ENCODE results near the gene TBC1D32. TPM values are rescaled to one million over a fixed set of nuclear protein-coding genes. Genes with fewer than 3 reads are reported as not detected.

The TBC1D32 gene
- total RNA-seq, 1 experiment from 2014 or later: 3.4 TPM

GRCh38 chr6:121110733-121111132 is 223.5 kb downstream of the TBC1D32 start:
- DNase-seq: no peak
- TF ChIP-seq, protein P1, sequence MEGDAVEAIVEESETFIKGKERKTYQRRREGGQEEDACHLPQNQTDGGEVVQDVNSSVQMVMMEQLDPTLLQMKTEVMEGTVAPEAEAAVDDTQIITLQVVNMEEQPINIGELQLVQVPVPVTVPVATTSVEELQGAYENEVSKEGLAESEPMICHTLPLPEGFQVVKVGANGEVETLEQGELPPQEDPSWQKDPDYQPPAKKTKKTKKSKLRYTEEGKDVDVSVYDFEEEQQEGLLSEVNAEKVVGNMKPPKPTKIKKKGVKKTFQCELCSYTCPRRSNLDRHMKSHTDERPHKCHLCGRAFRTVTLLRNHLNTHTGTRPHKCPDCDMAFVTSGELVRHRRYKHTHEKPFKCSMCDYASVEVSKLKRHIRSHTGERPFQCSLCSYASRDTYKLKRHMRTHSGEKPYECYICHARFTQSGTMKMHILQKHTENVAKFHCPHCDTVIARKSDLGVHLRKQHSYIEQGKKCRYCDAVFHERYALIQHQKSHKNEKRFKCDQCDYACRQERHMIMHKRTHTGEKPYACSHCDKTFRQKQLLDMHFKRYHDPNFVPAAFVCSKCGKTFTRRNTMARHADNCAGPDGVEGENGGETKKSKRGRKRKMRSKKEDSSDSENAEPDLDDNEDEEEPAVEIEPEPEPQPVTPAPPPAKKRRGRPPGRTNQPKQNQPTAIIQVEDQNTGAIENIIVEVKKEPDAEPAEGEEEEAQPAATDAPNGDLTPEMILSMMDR (IDR thresholded peaks at IDR 0.05; ENCODE audit: insufficient read depth in 1 of 2, low read depth in 1 of 2, low read length in 1 of 2, severe bottlenecking in 1 of 2, unreplicated experiment in 1 of 2): no peak
- Mint-ChIP-seq H3K27ac (ENCODE audit: unreplicated experiment) (no peak overlapping the region), H3K9me3 (ENCODE audit: unreplicated experiment) (no peaks in the 10 kb centered on the region), H3K4me3 (ENCODE audit: unreplicated experiment) (no peak overlapping the region), H3K4me1 (ENCODE audit: low read depth, unreplicated experiment) (no peaks in the 10 kb centered on the region), H3K36me3 (ENCODE audit: insufficient read depth, unreplicated experiment) (no peaks in the 10 kb centered on the region), H3K27me3 (ENCODE audit: insufficient read depth, unreplicated experiment) (no peaks in the 10 kb centered on the region)
- Histone ChIP-seq H3K4me1 (no peaks in the 10 kb centered on the region; the same call in 1 of the 2 replicates), H3K4me3 (ENCODE audit: low read depth, low read length) (no peak overlapping the region), H3K9me3 (no peaks in the 10 kb centered on the region), H3K36me3 (ENCODE audit: control insufficient read depth, insufficient read depth, low read length) (no peaks in the 10 kb centered on the region), H3K27me3 (replicated peaks; ENCODE audit: control insufficient read depth, insufficient read depth, low read length) (no peaks in the 10 kb centered on the region)
- intact Hi-C loops (cut with micrococcal nuclease; ENCODE audit: unreplicated experiment): no loop called here
- BruUV-seq (replicated peaks): no TSS peak
- ChIA-PET POLR2A (no interaction called here), CTCF (no interaction called here)

- BruUV-seq (replicated peaks): no TSS peak
- no peaks in the 10 kb centered on the region for H3K4me1 Mint-ChIP-seq (ENCODE audit: low read depth, unreplicated experiment)
- no peaks in the 10 kb centered on the region for H3K27me3 ChIP-seq (replicated peaks; ENCODE audit: control insufficient read depth, insufficient read depth, low read length)
- H3K4me3 Mint-ChIP-seq (ENCODE audit: unreplicated experiment): no peak overlapping the region
- H3K9me3 ChIP-seq: no peaks in the 10 kb centered on the region
- H3K9me3 Mint-ChIP-seq (ENCODE audit: unreplicated experiment): no peaks in the 10 kb centered on the region
- H3K36me3 Mint-ChIP-seq (ENCODE audit: insufficient read depth, unreplicated experiment): no peaks in the 10 kb centered on the region
- no peak overlapping the region for H3K4me3 ChIP-seq (ENCODE audit: low read depth, low read length)
- H3K27ac Mint-ChIP-seq (ENCODE audit: unreplicated experiment): no peak overlapping the region
- H3K36me3 ChIP-seq (ENCODE audit: control insufficient read depth, insufficient read depth, low read length): no peaks in the 10 kb centered on the region
- intact Hi-C loops (cut with micrococcal nuclease; ENCODE audit: unreplicated experiment): no loop called here
- DNase-seq: no peak
- H3K27me3 Mint-ChIP-seq (ENCODE audit: insufficient read depth, unreplicated experiment): no peaks in the 10 kb centered on the region
- CTCF ChIA-PET: no interaction called here
- POLR2A ChIA-PET: no interaction called here
- H3K4me1 ChIP-seq: no peaks in the 10 kb centered on the region
- TF ChIP-seq, protein P1 (IDR thresholded peaks at IDR 0.05; ENCODE audit: insufficient read depth in 1 of 2, low read depth in 1 of 2, low read length in 1 of 2, severe bottlenecking in 1 of 2, unreplicated experiment in 1 of 2): no peak
Measured at GRCh38 chr6:121106962-121107361, 227.3 kb downstream of the TBC1D32 start.

DNA sequence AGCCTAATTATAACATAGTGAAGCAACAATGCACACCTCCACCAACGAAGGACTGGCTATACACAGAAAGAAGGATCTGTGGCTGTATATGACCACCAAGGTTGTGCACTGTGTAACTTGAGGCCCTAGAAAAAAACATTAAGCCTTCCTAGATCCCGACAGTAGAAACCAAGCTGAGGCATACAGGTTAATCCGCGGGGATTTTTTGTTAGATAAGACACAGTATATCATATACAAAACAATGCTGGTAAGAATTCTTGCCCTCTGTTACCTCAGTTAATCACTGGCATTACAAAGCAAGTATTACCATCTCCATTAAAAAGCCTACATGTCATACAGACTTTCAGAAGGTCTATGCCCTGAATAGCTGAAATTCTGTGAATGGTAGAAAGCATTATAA is 228.8 kb downstream of the TBC1D32 start:
- DNase-seq: no peak
- Mint-ChIP-seq H3K4me3 (ENCODE audit: unreplicated experiment) (no peak overlapping the region), H3K27me3 (ENCODE audit: insufficient read depth, unreplicated experiment) (no peaks in the 10 kb centered on the region), H3K36me3 (ENCODE audit: insufficient read depth, unreplicated experiment) (no peaks in the 10 kb centered on the region), H3K27ac (ENCODE audit: unreplicated experiment) (no peak overlapping the region), H3K9me3 (ENCODE audit: unreplicated experiment) (no peaks in the 10 kb centered on the region), H3K4me1 (ENCODE audit: low read depth, unreplicated experiment) (no peaks in the 10 kb centered on the region)
- intact Hi-C loops (cut with micrococcal nuclease; ENCODE audit: unreplicated experiment): no loop called here
- TF ChIP-seq, protein P1 (IDR thresholded peaks at IDR 0.05; ENCODE audit: insufficient read depth in 1 of 2, low read depth in 1 of 2, low read length in 1 of 2, severe bottlenecking in 1 of 2, unreplicated experiment in 1 of 2): no peak
- CTCF ChIA-PET: no interaction called here
- H3K27me3 ChIP-seq (replicated peaks; ENCODE audit: control insufficient read depth, insufficient read depth, low read length): no peaks in the 10 kb centered on the region
- H3K36me3 ChIP-seq (ENCODE audit: control insufficient read depth, insufficient read depth, low read length): no peaks in the 10 kb centered on the region
- H3K4me1 ChIP-seq: no peaks in the 10 kb centered on the region
- no peaks in the 10 kb centered on the region for H3K9me3 ChIP-seq
- H3K4me3 ChIP-seq (ENCODE audit: low read depth, low read length): no peak overlapping the region
- POLR2A ChIA-PET: no interaction called here
- no TSS peak for BruUV-seq (replicated peaks)

Measured in Caco-2 (cell line).